Neutrophil (primary cell): ENCODE results near the gene UHRF1.

Source experiments
- H3K27ac ChIP-seq: fragments of 200-600 bp; sonication (generic); 2 replicates; pipeline ENCODE4 v1.5.1; 2016; ENCODE audit warnings: mild to moderate bottlenecking, moderate library complexity
- H3K27me3 ChIP-seq: fragments of 200-600 bp; sonication (generic); 2 replicates; pipeline ENCODE4 v1.6.0; 2016; ENCODE audit warnings: mild to moderate bottlenecking
- H3K36me3 ChIP-seq: fragments of 200-600 bp; sonication (generic); 2 replicates; pipeline ENCODE4 v1.5.1; 2017
- H3K4me1 ChIP-seq, 2 experiments: fragments of 200-600 bp in 1 of 2; sonication (generic) in 1 of 2; 1 replicate in 1 of 2; 2 replicates in 1 of 2; pipeline versions ENCODE4 v1.5.1 to v1.6.1; 2013 to 2016; ENCODE audit warnings: low read depth in 1 of 2, low read length in 1 of 2, mild to moderate bottlenecking in 1 of 2, moderate library complexity in 1 of 2; ENCODE audit not compliant: control insufficient read depth in 1 of 2, insufficient read depth in 1 of 2
- H3K4me3 ChIP-seq, 2 experiments: fragments of 200-600 bp in 1 of 2; sonication (generic) in 1 of 2; 1 replicate in 1 of 2; 2 replicates in 1 of 2; pipeline ENCODE4 v1.5.1; 2013 to 2016; ENCODE audit warnings: low read depth in 1 of 2, low read length in 1 of 2, mild to moderate bottlenecking in 1 of 2, moderate library complexity in 1 of 2
- H3K9me3 ChIP-seq: fragments of 200-600 bp; sonication (generic); 2 replicates; pipeline ENCODE4 v1.5.1; 2016
- TF ChIP-seq, protein P1 (sequence below): fragments of 200-600 bp; sonication (generic); IDR thresholded peaks from 2 replicates; pipeline ENCODE4 v1.5.1; 2016; ENCODE audit warnings: antibody characterized with exemption

Gene UHRF1

DNA sequence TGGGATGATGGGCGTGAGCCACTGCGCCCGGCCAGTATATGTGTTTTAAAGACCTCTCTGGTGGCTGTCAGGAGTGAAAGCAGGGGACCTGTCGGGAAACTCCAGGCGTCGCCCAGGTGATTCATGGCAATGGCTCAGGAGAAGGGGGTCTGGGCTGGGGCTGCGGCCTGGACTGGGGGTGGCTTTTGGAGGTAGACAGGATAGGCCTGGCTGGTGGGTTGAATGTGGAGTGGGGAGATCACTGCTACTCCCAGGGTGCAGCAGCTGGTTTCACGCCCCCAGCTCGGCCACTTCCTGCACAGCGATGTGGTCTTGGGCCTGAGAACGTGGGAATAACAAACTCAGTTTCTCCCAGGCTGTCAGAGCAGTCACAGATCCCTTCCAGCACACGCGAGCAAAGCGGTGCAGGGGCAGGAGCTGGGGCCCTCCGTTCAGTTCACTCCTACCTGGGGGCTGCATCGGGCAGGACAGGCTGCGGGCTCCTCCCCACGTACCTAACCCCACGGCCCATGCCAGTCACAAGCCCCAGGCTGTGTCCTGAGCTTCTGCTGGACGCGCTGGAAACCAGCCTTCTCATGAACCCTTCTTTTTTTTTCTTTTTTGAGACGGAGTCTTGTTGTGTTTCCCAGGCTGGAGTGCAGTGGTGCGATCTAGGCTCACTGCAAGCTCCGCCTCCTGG is 78.5 kb downstream of the UHRF1 start:
- Histone ChIP-seq H3K27me3 (no peaks in the 10 kb centered on the region), H3K9me3 (no peaks in the 10 kb centered on the region), H3K36me3 (peaks cover 24% of the 10 kb centered on the region), H3K4me3 (no peak overlapping the region), H3K4me1 (peaks cover 14 to 15% of the 10 kb centered on the region in 2 experiments), H3K27ac (no peak overlapping the region)
- TF ChIP-seq, protein P1, sequence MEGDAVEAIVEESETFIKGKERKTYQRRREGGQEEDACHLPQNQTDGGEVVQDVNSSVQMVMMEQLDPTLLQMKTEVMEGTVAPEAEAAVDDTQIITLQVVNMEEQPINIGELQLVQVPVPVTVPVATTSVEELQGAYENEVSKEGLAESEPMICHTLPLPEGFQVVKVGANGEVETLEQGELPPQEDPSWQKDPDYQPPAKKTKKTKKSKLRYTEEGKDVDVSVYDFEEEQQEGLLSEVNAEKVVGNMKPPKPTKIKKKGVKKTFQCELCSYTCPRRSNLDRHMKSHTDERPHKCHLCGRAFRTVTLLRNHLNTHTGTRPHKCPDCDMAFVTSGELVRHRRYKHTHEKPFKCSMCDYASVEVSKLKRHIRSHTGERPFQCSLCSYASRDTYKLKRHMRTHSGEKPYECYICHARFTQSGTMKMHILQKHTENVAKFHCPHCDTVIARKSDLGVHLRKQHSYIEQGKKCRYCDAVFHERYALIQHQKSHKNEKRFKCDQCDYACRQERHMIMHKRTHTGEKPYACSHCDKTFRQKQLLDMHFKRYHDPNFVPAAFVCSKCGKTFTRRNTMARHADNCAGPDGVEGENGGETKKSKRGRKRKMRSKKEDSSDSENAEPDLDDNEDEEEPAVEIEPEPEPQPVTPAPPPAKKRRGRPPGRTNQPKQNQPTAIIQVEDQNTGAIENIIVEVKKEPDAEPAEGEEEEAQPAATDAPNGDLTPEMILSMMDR, result no peak

DNA sequence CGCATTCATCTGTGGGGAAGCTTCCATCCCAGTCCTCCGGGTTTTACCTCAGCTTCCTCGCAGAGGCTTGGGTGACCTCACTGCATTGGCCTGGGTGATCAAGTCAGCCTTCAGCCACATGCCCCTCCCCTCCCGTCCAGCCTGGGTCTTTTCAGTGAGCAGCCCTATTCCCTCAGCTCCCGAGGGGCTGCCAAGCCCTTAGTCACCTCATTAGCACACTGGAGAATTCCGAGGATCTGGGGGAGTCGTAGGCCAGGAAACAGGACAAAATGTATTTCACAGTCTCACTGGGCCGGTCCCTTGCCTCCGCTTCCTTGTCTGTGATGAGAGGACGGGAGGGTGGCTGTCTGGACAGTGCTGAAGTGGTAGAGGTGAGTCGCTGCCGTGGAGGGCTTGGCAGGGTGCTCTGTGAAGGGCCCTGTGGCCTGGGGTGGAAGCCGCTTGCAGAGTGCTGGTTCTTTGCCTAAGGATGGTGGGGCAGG is 79.5 kb downstream of the UHRF1 start:
- H3K36me3 ChIP-seq, result peaks cover 16% of the 10 kb centered on the region
- H3K27me3 ChIP-seq, result no peaks in the 10 kb centered on the region
- H3K4me1 ChIP-seq, result peaks cover 14 to 15% of the 10 kb centered on the region in 2 experiments
- peak overlapping the region; percentile 6 for H3K27ac ChIP-seq
- no peaks in the 10 kb centered on the region for H3K9me3 ChIP-seq
- no peak overlapping the region for H3K4me3 ChIP-seq
- TF ChIP-seq, protein P1, result no peak

DNA sequence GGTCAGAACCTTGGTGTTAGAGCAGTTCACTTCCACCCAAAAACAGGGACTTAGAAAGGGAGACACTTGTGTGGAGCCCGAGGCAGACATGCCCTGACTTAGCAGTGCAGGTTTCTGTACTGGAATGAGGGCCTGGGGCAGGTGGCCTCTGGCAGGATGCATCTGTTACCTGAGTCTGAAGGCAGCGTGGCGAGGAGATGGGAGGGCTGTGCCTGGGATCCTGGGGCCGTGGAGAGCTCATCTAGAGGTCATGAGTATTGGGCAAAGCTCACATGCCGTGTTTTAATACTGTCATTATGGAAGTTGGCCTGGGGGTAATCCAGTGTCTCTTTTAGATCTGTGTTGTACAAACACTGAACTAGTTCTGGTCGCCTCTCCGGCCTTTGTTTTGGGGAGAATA is 81.0 kb downstream of the UHRF1 start:
- TF ChIP-seq, protein P1, result no peak
- Histone ChIP-seq H3K4me1 (peaks cover 14 to 15% of the 10 kb centered on the region in 2 experiments), H3K4me3 (no peak overlapping the region), H3K9me3 (no peaks in the 10 kb centered on the region), H3K27me3 (no peaks in the 10 kb centered on the region), H3K36me3 (peaks cover 15% of the 10 kb centered on the region), H3K27ac (peak overlapping the region; percentile 20)

DNA sequence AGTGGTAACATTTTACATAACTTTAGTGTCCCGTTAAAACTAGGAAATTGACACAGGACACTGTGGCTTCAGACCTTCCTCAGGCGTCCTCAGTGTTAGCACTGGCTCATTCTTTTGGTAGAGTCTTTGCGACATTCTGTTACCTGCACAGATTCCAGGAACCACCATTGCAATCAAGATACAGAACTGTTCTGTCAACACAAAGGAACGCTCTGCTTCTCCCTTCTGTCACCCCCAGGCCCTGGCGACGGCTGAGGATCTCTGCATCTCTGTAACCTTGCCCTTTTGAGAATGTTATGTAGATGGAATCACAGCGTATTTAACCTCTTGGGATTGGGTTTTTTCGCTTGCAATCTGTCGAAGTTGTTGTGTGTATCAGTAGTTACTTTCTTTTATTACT is 82.2 kb downstream of the UHRF1 start:
- H3K9me3 ChIP-seq, result no peaks in the 10 kb centered on the region
- no peak overlapping the region for H3K4me3 ChIP-seq
- H3K27ac ChIP-seq, result peak overlapping the region; percentile 68
- H3K27me3 ChIP-seq, result no peaks in the 10 kb centered on the region
- H3K36me3 ChIP-seq, result peaks cover 17% of the 10 kb centered on the region
- TF ChIP-seq, protein P1, result no peak
- peaks cover 14 to 15% of the 10 kb centered on the region in 2 experiments for H3K4me1 ChIP-seq

DNA sequence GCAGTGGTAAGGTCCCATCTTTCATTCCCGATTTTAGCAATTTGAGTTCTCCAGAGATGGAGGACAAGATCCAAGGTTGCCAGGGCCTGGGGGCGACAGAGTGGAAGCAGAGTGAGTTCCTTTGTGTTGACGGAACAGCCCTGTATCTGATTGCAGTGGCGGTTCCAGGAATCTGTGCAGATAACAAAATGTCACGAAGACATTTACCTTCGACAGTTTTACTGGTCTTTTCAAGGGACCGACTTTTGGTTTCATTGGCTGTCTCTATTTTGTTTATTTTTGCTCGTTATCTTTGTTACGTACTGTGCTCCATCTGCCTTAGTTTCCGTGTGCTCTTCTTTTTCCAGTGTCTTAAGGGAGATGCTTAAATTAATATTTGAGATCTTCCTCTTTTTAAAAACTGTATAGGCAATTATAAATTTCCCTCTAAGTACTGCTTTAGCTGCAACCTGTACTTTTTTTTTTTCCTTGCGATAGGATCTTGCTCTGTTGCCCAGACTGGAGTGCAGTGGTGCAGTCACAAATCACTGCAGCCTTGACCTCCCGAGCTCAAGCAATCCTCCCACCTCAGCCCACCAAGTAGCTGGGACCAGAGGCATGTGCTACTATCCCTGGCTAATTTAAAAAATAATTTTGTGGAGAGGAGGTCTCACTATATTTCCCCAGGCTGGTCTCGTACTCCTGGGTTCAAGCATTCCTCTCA is 82.8 kb downstream of the UHRF1 start:
- Histone ChIP-seq H3K4me3 (no peak overlapping the region), H3K9me3 (no peaks in the 10 kb centered on the region), H3K4me1 (peaks cover 14 to 15% of the 10 kb centered on the region in 2 experiments), H3K27ac (peak overlapping the region; percentile 68), H3K36me3 (peaks cover 22% of the 10 kb centered on the region), H3K27me3 (no peaks in the 10 kb centered on the region)
- TF ChIP-seq, protein P1, result no peak
